ENCODE measurements around the gene TTC22.

DNA sequence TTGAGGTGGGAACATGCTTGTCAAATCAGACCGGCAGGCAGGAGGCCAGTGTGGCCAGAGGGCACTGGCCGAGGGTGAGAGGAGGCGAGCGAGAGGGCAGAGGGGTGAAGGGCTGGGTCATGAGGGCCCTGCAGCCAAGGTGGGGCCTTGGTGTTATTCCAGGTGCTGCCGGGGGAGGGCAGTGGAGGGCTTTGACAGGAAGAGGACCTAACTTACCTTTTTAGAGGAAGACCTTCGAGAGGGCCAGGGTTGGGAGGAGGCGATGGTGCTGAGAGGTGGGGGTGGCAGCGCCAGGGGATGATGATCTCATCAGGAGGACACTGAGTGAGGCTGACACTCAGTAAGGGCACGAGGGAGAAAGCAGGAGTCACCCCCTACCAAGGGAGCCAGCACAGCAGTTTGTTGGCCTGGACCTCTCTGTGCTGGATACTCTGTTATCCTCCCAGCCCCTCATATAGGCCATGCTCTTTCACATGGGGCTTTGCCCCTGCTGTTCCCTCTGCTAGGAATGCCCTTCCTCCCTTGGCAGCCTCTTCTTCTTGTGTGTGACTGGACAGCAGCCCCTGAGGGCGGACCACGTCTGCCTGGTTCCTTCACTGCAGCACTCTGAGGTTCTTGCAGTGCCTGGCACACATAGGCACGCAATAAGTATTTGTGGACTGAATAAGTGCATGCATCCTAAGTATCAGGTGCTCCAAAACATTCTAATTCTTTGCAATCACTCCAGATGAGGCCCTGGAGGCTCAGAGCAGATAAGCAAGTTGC, 7.5 kb upstream of the TTC22 start:
- TF ChIP-seq, protein P1, sequence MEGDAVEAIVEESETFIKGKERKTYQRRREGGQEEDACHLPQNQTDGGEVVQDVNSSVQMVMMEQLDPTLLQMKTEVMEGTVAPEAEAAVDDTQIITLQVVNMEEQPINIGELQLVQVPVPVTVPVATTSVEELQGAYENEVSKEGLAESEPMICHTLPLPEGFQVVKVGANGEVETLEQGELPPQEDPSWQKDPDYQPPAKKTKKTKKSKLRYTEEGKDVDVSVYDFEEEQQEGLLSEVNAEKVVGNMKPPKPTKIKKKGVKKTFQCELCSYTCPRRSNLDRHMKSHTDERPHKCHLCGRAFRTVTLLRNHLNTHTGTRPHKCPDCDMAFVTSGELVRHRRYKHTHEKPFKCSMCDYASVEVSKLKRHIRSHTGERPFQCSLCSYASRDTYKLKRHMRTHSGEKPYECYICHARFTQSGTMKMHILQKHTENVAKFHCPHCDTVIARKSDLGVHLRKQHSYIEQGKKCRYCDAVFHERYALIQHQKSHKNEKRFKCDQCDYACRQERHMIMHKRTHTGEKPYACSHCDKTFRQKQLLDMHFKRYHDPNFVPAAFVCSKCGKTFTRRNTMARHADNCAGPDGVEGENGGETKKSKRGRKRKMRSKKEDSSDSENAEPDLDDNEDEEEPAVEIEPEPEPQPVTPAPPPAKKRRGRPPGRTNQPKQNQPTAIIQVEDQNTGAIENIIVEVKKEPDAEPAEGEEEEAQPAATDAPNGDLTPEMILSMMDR (IDR thresholded peaks at IDR 0.05) = no peak
- TF ChIP-seq POLR2A (IDR thresholded peaks at IDR 0.05; ENCODE audit: low read length) = no peak
- TF ChIP-seq, protein P2, sequence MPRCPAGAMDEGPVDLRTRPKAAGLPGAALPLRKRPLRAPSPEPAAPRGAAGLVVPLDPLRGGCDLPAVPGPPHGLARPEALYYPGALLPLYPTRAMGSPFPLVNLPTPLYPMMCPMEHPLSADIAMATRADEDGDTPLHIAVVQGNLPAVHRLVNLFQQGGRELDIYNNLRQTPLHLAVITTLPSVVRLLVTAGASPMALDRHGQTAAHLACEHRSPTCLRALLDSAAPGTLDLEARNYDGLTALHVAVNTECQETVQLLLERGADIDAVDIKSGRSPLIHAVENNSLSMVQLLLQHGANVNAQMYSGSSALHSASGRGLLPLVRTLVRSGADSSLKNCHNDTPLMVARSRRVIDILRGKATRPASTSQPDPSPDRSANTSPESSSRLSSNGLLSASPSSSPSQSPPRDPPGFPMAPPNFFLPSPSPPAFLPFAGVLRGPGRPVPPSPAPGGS (IDR thresholded peaks at IDR 0.05) = no peak
- TF ChIP-seq PHF8 (IDR thresholded peaks at IDR 0.05; ENCODE audit: borderline replicate concordance, low read depth) = no peak
- no peak for TF ChIP-seq SREBF2 (IDR thresholded peaks at IDR 0.05)
- TF ChIP-seq CBX2 (IDR thresholded peaks at IDR 0.05; ENCODE audit: borderline replicate concordance, low read depth) = no peak
- TF ChIP-seq, protein P3, sequence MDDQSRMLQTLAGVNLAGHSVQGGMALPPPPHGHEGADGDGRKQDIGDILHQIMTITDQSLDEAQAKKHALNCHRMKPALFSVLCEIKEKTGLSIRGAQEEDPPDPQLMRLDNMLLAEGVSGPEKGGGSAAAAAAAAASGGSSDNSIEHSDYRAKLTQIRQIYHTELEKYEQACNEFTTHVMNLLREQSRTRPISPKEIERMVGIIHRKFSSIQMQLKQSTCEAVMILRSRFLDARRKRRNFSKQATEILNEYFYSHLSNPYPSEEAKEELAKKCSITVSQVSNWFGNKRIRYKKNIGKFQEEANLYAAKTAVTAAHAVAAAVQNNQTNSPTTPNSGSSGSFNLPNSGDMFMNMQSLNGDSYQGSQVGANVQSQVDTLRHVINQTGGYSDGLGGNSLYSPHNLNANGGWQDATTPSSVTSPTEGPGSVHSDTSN (IDR thresholded peaks at IDR 0.05) = no peak

Data from A549 (cell line).